ENCODE data around the gene SLC9A9.

- TF ChIP-seq CTCF (IDR thresholded peaks at IDR 0.05) (no peak), POLR2A (IDR thresholded peaks at IDR 0.05) (no peak), POLR2AphosphoS5 (IDR thresholded peaks at IDR 0.05) (no peak)
Observed at GRCh38 chr3:143650120-143650519, 198.1 kb downstream of the SLC9A9 start.

Measured in breast epithelium (tissue), 3 donors.